Stomach (tissue), 9 donors: ENCODE results near the gene TPD52L1. TPM values are rescaled to one million over a fixed set of nuclear protein-coding genes. Genes with fewer than 3 reads are reported as not detected.

Experiments
- DNase-seq, 2 donors: peaks; one replicate each; pipeline versions ENCODE4 v3.0.0 to v3.0.0-alpha.2; 2013 to 2019
- H3K27ac ChIP-seq, 5 donors: fragments of 200-600 bp in 4 of 5; sonication (generic) in 4 of 5; one replicate each; pipeline ENCODE4 v1.5.1; 2013 to 2019; ENCODE audit warnings: mild to moderate bottlenecking in 1 of 5, moderate library complexity in 1 of 5
- H3K27me3 ChIP-seq, 3 donors: fragments of 200-600 bp; sonication (generic); one replicate each; pipeline ENCODE4 v1.5.1; 2017 to 2019; ENCODE audit warnings: mixed run types in 1 of 3
- H3K36me3 ChIP-seq, 4 donors: fragments of 200-600 bp; sonication (generic); 1 replicate in 3 of 4; 2 replicates in 1 of 4; pipeline ENCODE4 v1.5.1; 2016 to 2019
- H3K4me1 ChIP-seq, 4 donors: fragments of 200-600 bp; sonication (generic); one replicate each; pipeline ENCODE4 v1.5.1; 2016 to 2019
- H3K4me3 ChIP-seq, 4 donors: fragments of 200-600 bp; sonication (generic) in 3 of 4; one replicate each; pipeline ENCODE4 v1.5.1; 2016 to 2019; ENCODE audit warnings: mild to moderate bottlenecking in 1 of 4
- H3K9me3 ChIP-seq, 4 donors: fragments of 200-600 bp; sonication (generic); one replicate each; pipeline ENCODE4 v1.5.1; 2016 to 2019
- EP300 ChIP-seq: sonication (generic); formaldehyde crosslinking; IDR thresholded peaks from one replicate; pipeline ENCODE4 v1.6.1; 2017; ENCODE audit warnings: antibody characterized with exemption
- POLR2A ChIP-seq, 4 donors: fragments of 450-650 bp; IDR thresholded peaks; one replicate each; pipeline ENCODE4 v1.6.1; 2016; ENCODE audit warnings: antibody characterized with exemption in 4 of 4, control low read depth in 2 of 4, mild to moderate bottlenecking in 1 of 4, moderate library complexity in 1 of 4
- POLR2AphosphoS5 ChIP-seq, 3 donors: sonication (generic); formaldehyde crosslinking; IDR thresholded peaks; one replicate each; pipeline ENCODE4 v1.6.1; 2016; ENCODE audit warnings: antibody characterized with exemption in 3 of 3
- WGBS, 5 donors: extraction: QIAGEN DNeasy Blood & Tissue Kit in 3 of 5; methylation state at CpG; one replicate each; pipeline versions ENCODE4 v1.1.5 to v1.1.7; 2013 to 2018; 5-methylcytosine and 5-hydroxymethylcytosine counted together
- intact Hi-C: fragments of 100-400 bp; cut with DNase I; formaldehyde crosslinking; loops from one replicate; pipeline ENCODE4 v1.15.1; 2023; ENCODE audit warnings: low total_unique reads
- polyA plus RNA-seq, 3 donors: library from polyadenylated mRNA; stranded (reverse); fragments of 200-250 nt; gene quantifications; one replicate each; pipeline ENCODE4 v1.2.3, GENCODE V29; 2013
- total RNA-seq, 5 donors: library from RNA; depleted of rRNA; stranded (reverse); fragments of >200 nt; gene quantifications; one replicate each; pipeline versions ENCODE4 v1.1.0 to v1.2.3, GENCODE V29; 2014 to 2016
- TF ChIP-seq, protein P1 (sequence below), 7 experiments: fragments of 450-650 bp in 4 of 7; fragments of 200-600 bp in 3 of 7; sonication (generic) in 3 of 7; IDR thresholded peaks; one replicate each; pipeline ENCODE4 v1.5.1; 2016 to 2019; ENCODE audit warnings: antibody characterized with exemption in 7 of 7, control low read depth in 2 of 7, mild to moderate bottlenecking in 1 of 7
- donor health status: healthy with polysubstance abuse.
- donor health status: Bipolar disorder and iron deficiency.
- donor health status: healthy.

TPD52L1 gene
- total and polyA plus RNA-seq, 8 donors: 14.8 to 102 (median 78.9) TPM

DNA sequence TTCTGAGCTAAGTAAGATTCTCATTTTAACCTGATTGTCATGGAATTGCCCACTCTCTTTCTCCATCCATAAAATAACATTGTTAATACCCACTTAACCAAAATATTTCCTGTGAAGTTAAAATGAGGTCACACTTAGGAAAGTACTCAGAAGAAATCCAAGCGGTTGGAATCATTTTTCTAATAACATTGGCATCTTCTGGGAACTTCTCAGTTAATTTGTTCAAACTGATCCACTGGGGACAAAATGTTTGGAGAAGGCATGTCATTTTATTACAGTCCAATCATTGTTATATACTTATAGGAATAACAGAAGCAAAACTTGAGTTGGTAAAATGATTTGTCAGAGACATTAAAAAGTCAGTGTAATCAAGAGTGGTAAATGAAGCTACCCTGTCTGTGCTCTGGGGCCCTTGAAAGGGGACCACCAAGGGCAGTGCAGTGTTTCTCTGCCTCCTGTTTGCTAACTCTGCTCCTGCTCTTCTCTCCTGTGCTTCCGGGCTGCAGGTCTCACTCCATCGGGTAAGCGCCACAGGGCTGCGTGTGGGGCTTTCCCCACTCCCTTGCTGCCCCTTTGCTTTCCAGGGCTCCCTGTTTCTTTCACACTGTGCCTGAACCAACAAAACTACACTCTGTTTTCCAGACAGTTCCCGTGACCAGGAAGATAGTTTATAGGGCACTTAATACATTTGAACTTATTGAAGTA is 98.1 kb downstream of the TPD52L1 start:
- intact Hi-C loops: no loop called here
- Histone ChIP-seq H3K27me3 (no peaks in the 10 kb centered on the region), H3K9me3 (no peaks in the 10 kb centered on the region), H3K36me3 (no peaks in the 10 kb centered on the region), H3K4me3 (no peak overlapping the region), H3K4me1 (no peaks in the 10 kb centered on the region), H3K27ac (no peak overlapping the region)
- no peak for DNase-seq
- no peak for TF ChIP-seq POLR2AphosphoS5 (IDR thresholded peaks at IDR 0.05)
- TF ChIP-seq POLR2A (IDR thresholded peaks at IDR 0.05): no peak
- TF ChIP-seq EP300: no peak
- TF ChIP-seq, protein P1, sequence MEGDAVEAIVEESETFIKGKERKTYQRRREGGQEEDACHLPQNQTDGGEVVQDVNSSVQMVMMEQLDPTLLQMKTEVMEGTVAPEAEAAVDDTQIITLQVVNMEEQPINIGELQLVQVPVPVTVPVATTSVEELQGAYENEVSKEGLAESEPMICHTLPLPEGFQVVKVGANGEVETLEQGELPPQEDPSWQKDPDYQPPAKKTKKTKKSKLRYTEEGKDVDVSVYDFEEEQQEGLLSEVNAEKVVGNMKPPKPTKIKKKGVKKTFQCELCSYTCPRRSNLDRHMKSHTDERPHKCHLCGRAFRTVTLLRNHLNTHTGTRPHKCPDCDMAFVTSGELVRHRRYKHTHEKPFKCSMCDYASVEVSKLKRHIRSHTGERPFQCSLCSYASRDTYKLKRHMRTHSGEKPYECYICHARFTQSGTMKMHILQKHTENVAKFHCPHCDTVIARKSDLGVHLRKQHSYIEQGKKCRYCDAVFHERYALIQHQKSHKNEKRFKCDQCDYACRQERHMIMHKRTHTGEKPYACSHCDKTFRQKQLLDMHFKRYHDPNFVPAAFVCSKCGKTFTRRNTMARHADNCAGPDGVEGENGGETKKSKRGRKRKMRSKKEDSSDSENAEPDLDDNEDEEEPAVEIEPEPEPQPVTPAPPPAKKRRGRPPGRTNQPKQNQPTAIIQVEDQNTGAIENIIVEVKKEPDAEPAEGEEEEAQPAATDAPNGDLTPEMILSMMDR (IDR thresholded peaks at IDR 0.05): no peak
- 48 to 61% (median 56%) methylated on average over 6 of the region's 6 CpGs for WGBS, 5 donors

DNA sequence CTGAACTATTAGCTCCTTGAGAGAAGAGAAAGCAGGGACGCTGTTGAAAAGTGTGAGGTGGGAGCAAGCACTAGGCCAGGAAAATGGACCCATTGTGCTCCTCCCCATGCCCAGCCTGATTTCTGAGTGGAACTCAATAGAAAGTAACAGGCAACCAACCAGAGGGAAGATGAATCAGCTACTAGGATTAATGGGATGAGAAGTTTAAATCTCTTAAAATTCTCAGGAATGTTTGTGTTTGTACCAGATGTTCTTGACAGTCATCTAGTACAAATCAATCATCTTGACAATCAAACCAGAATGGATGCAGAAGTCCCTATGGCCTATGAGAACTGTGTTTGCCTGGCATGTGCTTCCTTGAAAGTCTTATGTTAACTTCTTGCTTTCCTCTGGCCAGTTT is 99.3 kb downstream of the TPD52L1 start:
- no peak overlapping the region for H3K4me3 ChIP-seq
- H3K9me3 ChIP-seq: no peaks in the 10 kb centered on the region
- no peaks in the 10 kb centered on the region for H3K36me3 ChIP-seq
- no peak for DNase-seq
- H3K27ac ChIP-seq: no peak overlapping the region
- TF ChIP-seq POLR2AphosphoS5 (IDR thresholded peaks at IDR 0.05): no peak
- no peak for TF ChIP-seq EP300
- TF ChIP-seq POLR2A (IDR thresholded peaks at IDR 0.05): no peak
- TF ChIP-seq, protein P1 (IDR thresholded peaks at IDR 0.05): no peak
- H3K4me1 ChIP-seq: no peaks in the 10 kb centered on the region
- intact Hi-C loops: no loop called here
- no peaks in the 10 kb centered on the region for H3K27me3 ChIP-seq
- WGBS, 5 donors: 83 to 93% (median 86%) methylated on average over 1 of the region's 1 CpG

DNA sequence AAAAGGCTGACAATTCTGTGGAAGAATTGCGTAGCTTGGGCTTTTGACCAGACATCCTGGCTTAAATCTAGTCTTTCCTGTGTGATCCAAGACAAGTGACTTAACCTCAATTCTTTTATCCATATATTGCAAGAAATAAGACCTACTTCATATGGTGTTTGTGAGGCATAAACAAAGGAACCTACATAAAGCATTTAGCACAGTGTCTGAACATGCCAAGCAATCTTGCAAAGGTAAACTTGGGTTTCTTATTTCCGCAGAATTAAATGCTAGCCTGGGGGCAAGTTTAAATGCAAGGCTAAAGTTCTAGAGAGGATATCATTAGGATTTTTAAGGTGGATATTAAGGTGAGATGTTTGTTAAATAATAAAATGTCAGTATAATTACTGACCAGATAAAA is 100.3 kb downstream of the TPD52L1 start:
- H3K27ac ChIP-seq: no peak overlapping the region
- no peaks in the 10 kb centered on the region for H3K27me3 ChIP-seq
- no peaks in the 10 kb centered on the region for H3K36me3 ChIP-seq
- TF ChIP-seq POLR2AphosphoS5 (IDR thresholded peaks at IDR 0.05) (no peak), EP300 (no peak), POLR2A (IDR thresholded peaks at IDR 0.05) (no peak)
- TF ChIP-seq, protein P1 (IDR thresholded peaks at IDR 0.05): no peak
- H3K4me1 ChIP-seq: no peaks in the 10 kb centered on the region
- intact Hi-C loops: no loop called here
- H3K9me3 ChIP-seq: no peaks in the 10 kb centered on the region
- DNase-seq: no peak
- 92 to 100% (median 95%) methylated on average over 2 of the region's 2 CpGs for WGBS, 5 donors
- no peak overlapping the region for H3K4me3 ChIP-seq

DNA sequence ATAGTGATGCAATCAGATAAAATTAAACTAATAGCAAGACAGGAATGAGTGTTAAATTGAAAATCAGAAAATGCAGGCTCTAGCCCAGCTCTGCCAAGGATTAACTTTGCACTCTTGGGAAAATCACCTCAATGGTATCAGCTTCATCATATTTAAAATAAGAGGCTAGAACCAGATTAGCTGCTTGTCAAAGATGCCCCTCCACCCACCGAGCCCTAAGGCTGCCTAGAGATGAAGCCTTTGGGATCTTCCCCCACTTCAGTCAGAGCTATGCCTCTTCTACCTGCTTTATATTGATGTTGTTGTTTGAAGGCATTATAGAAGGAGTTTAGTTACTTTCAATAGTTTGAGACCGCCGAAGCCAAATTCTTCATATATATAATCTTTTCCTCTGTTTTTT is 100.7 kb downstream of the TPD52L1 start:
- intact Hi-C loops: no loop called here
- no peak for DNase-seq
- Histone ChIP-seq H3K27me3 (no peaks in the 10 kb centered on the region), H3K9me3 (no peaks in the 10 kb centered on the region), H3K4me3 (no peak overlapping the region), H3K4me1 (no peaks in the 10 kb centered on the region), H3K27ac (no peak overlapping the region), H3K36me3 (no peaks in the 10 kb centered on the region)
- TF ChIP-seq POLR2AphosphoS5 (IDR thresholded peaks at IDR 0.05): no peak
- TF ChIP-seq POLR2A (IDR thresholded peaks at IDR 0.05): no peak
- TF ChIP-seq EP300: no peak
- TF ChIP-seq, protein P1 (IDR thresholded peaks at IDR 0.05): no peak
- 82 to 96% (median 95%) methylated on average over 3 of the region's 3 CpGs for WGBS, 5 donors
